GM12878 (cell line): ENCODE data around the gene C1QTNF5. TPM values are rescaled to one million over a fixed set of nuclear protein-coding genes. Genes with fewer than 3 reads are reported as not detected.

ENCODE experiments used
- ATAC-seq: fragments of 200-7000 bp; cut with Tn5 transposase; 3 replicates; pipeline ENCODE4 v1.9.1; 2020; ENCODE audit warnings: mild to moderate bottlenecking, moderate library complexity
- BruUV-seq: library from RNA; stranded (reverse); fragments of 400-500 nt; replicated peaks from 2 replicates; lab custom pipeline; 2021; lab: Mats Ljungman, UMichigan
- CTCF ChIA-PET: fragments of 300-600 bp; sonication (Branson Sonifier 250); formaldehyde crosslinking; extraction: SDS; loops from one replicate; lab custom pipeline; 2021; ENCODE audit warnings: inconsistent platforms; lab: Yijun Ruan, JAX
- POLR2A ChIA-PET: fragments of 350-600 bp; formaldehyde crosslinking; extraction: SDS; loops from one replicate; lab custom pipeline; 2021; ENCODE audit warnings: inconsistent platforms; lab: Charles Lee
- RAD21 ChIA-PET: fragments of 300-600 bp; sonication (Branson Sonifier 250); formaldehyde crosslinking; loops from one replicate; lab custom pipeline; 2023; ENCODE audit warnings: antibody characterized with exemption; ENCODE audit not compliant: unreplicated experiment; lab: Charles Lee
- SMC1A ChIA-PET: fragments of 300-600 bp; sonication (Branson Sonifier 250); formaldehyde crosslinking; loops from one replicate; lab custom pipeline; 2023; ENCODE audit not compliant: unreplicated experiment, uncharacterized antibody; lab: Charles Lee
- DNase-seq: peaks from one replicate; pipeline ENCODE4 v3.0.0-alpha.2; 2011; ENCODE audit warnings: low read depth, low spot score
- FAIRE-seq: peaks from 3 replicates; lab custom pipeline; 2011; peaks lifted over from hg19 to GRCh38; lab: Jason Lieb, UNC
- H2AFZ ChIP-seq: 2 replicates; pipeline ENCODE4 v1.6.0; 2011; ENCODE audit warnings: low read depth, low read length, control low read depth; ENCODE audit not compliant: control insufficient read depth
- H3K27ac ChIP-seq: 2 replicates; pipeline ENCODE4 v1.5.1; 2011; ENCODE audit warnings: control low read depth; ENCODE audit not compliant: control insufficient read depth, insufficient read depth
- H3K27me3 ChIP-seq, 2 experiments: replicated peaks in 1 of 2; 2 replicates each; pipeline versions ENCODE4 v1.6.0 to v1.6.1; 2011; ENCODE audit warnings: low read length in 1 of 2; ENCODE audit not compliant: control insufficient read depth in 2 of 2, insufficient read depth in 2 of 2
- H3K36me3 ChIP-seq, 2 experiments: 2 replicates each; pipeline ENCODE4 v1.5.1; 2011; ENCODE audit warnings: low read length in 1 of 2; ENCODE audit not compliant: control insufficient read depth in 2 of 2, insufficient read depth in 2 of 2
- H3K4me1 ChIP-seq: 2 replicates; pipeline ENCODE4 v1.6.1; 2011; ENCODE audit warnings: mild to moderate bottlenecking, low read length, moderate library complexity, mixed read lengths; ENCODE audit not compliant: control insufficient read depth, insufficient read depth
- H3K4me2 ChIP-seq: 2 replicates; pipeline ENCODE4 v1.6.0; 2011; ENCODE audit warnings: control low read depth; ENCODE audit not compliant: control insufficient read depth, insufficient read depth
- H3K4me3 ChIP-seq: fragments of 200-600 bp; sonication (generic); 2 replicates; pipeline ENCODE4 v1.5.1; 2016
- H3K79me2 ChIP-seq: 2 replicates; pipeline ENCODE4 v1.6.0; 2011; ENCODE audit warnings: low read length; ENCODE audit not compliant: control insufficient read depth, insufficient read depth
- H3K9ac ChIP-seq: 2 replicates; pipeline ENCODE4 v1.8.0; 2011; ENCODE audit warnings: low read length, control low read depth, mixed read lengths; ENCODE audit not compliant: control insufficient read depth, insufficient read depth
- H3K9me3 ChIP-seq: replicated peaks from 3 replicates; pipeline ENCODE4 v1.5.1; 2011; ENCODE audit warnings: mild to moderate bottlenecking, low read length; ENCODE audit not compliant: control insufficient read depth, insufficient read depth
- H4K20me1 ChIP-seq: 2 replicates; pipeline ENCODE4 v1.6.0; 2011; ENCODE audit not compliant: control insufficient read depth, insufficient read depth
- CHD1 ChIP-seq: IDR thresholded peaks from 2 replicates; pipeline ENCODE4 v1.6.1; 2012; ENCODE audit warnings: low read depth, low read length, improper control_type of control experiment
- EZH2 ChIP-seq: IDR thresholded peaks from 2 replicates; pipeline ENCODE4 v1.6.1; 2012; ENCODE audit warnings: low read depth, mild to moderate bottlenecking, control low read depth, inconsistent platforms, low read length, borderline replicate concordance; ENCODE audit not compliant: control insufficient read depth
- GATAD2B ChIP-seq: fragments of 450-650 bp; conservative IDR thresholded peaks from 2 replicates; pipeline ENCODE4 v1.6.1; 2017; ENCODE audit warnings: low read depth, mild to moderate bottlenecking, moderate library complexity
- HCFC1 ChIP-seq: fragments of 150-350 bp; IDR thresholded peaks from 2 replicates; pipeline ENCODE4 v1.6.1; 2014; ENCODE audit warnings: low read length
- NRF1 ChIP-seq: conservative IDR thresholded peaks from 2 replicates; pipeline ENCODE4 v1.6.1; 2011; ENCODE audit warnings: mild to moderate bottlenecking, low read depth, low read length, improper control_type of control experiment
- SP1 ChIP-seq: IDR thresholded peaks from one replicate; pipeline ENCODE4 v1.6.1; 2011; ENCODE audit warnings: low read depth, low read length
- SREBF2 ChIP-seq: IDR thresholded peaks from 2 replicates; pipeline ENCODE4 v1.6.1; 2012; ENCODE audit warnings: mild to moderate bottlenecking, low read length
- STAT1 ChIP-seq: fragments of 450-650 bp; conservative IDR thresholded peaks from 2 replicates; pipeline ENCODE4 v1.6.1; 2014; ENCODE audit warnings: antibody characterized with exemption, mild to moderate bottlenecking
- TARDBP ChIP-seq: IDR thresholded peaks from 2 replicates; pipeline ENCODE4 v1.6.1; 2016; ENCODE audit warnings: borderline replicate concordance
- WGBS: methylation state at CpG from one replicate; pipeline ENCODE4 v1.1.6; 2016; ENCODE audit warnings: low lambda C conversion rate; ENCODE audit not compliant: insufficient replicate concordance, insufficient coverage; ENCODE audit errors: missing lambda C conversion rate; 5-methylcytosine and 5-hydroxymethylcytosine counted together
- in situ Hi-C: fragments of 300-500 bp; cut with MboI; formaldehyde crosslinking; loops from 9 replicates; pipeline ENCODE4 v1.14.3; 2018; ENCODE audit warnings: mixed read lengths
- intact Hi-C: fragments of 100-400 bp; cut with micrococcal nuclease; formaldehyde crosslinking; loops from one replicate; pipeline ENCODE4 v1.14.2; 2022; ENCODE audit not compliant: unreplicated experiment
- polyA plus RNA-seq, 11 experiments: library from polyadenylated mRNA; depleted of rRNA in 4 of 11; unstranded in 6 of 11; stranded (reverse) in 5 of 11; fragments of >200 nt; fragmentation: Nextera tagmentation in 4 of 11; fragmentation: Illumina TruSeq in 1 of 11; extraction: Ambion mirVana in 4 of 11; extraction: Trizol in 1 of 11; gene quantifications; 1 replicate in 1 of 11; 2 replicates in 10 of 11; pipeline versions ENCODE4 v1.2.1 to v1.2.3, GENCODE V29; 2011 to 2016; ENCODE audit warnings: inconsistent platforms in 2 of 11, missing spikeins in 2 of 11, low read depth in 1 of 11
- total RNA-seq, 4 experiments: library from RNA; depleted of rRNA in 3 of 4; stranded (reverse); fragments of >200 nt in 3 of 4; fragmentation: Illumina TruSeq in 1 of 4; extraction: Trizol in 1 of 4; gene quantifications; 2 replicates each; pipeline versions ENCODE4 v1.2.1 to v1.2.3, GENCODE V29; 2013 to 2021
- TF ChIP-seq, protein P1 (sequence below): IDR thresholded peaks from 2 replicates; pipeline ENCODE4 v1.6.1; 2012; ENCODE audit warnings: low read depth, low read length, improper control_type of control experiment
- TF ChIP-seq, protein P2 (sequence below): fragments of 450-650 bp; IDR thresholded peaks from 2 replicates; pipeline ENCODE4 v1.6.1; 2017; ENCODE audit warnings: mild to moderate bottlenecking
- TF ChIP-seq, protein P3 (sequence below): IDR thresholded peaks from 2 replicates; pipeline ENCODE4 v1.6.1; 2011; ENCODE audit warnings: mild to moderate bottlenecking, low read depth, low read length, moderate library complexity; ENCODE audit not compliant: insufficient replicate concordance

Gene C1QTNF5
- total and polyA plus RNA-seq, 10 of the 15 experiments (the other 5 are each of a cell fraction or from before 2014, with no cell fraction given) = not detected

- ChIA-PET POLR2A (no interaction called here), SMC1A (no interaction called here), CTCF (interaction anchor here (1.1 to 1.7 kb wide), 2 partner anchors 9 to 11 kb away, joined by 3 to 7 read pairs; no protein-coding TSS in a partner anchor), RAD21 (no interaction called here)
- H3K27me3 ChIP-seq = no peaks in the 10 kb centered on the region
- intact Hi-C loops = no loop called here
- ATAC-seq = no peak
- peaks cover 10 to 37% of the 10 kb centered on the region in 2 experiments for H3K36me3 ChIP-seq
- H3K4me2 ChIP-seq = no peak overlapping the region
- H3K4me3 ChIP-seq = no peak overlapping the region
- no peaks in the 10 kb centered on the region for H4K20me1 ChIP-seq
- no peak for DNase-seq
- WGBS = 100% methylated on average over 2 of the region's 2 CpGs
- H3K27ac ChIP-seq = no peak overlapping the region
- no peak for FAIRE-seq
- no TSS peak for BruUV-seq
- H3K79me2 ChIP-seq = no peaks in the 10 kb centered on the region
- no peak overlapping the region for H2AFZ ChIP-seq
- no peaks in the 10 kb centered on the region for H3K9me3 ChIP-seq
- in situ Hi-C loops = no loop called here
- no peaks in the 10 kb centered on the region for H3K4me1 ChIP-seq
- H3K9ac ChIP-seq = no peak overlapping the region
- TF ChIP-seq, protein P1, sequence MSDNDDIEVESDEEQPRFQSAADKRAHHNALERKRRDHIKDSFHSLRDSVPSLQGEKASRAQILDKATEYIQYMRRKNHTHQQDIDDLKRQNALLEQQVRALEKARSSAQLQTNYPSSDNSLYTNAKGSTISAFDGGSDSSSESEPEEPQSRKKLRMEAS = no peak
- TF ChIP-seq, protein P2, sequence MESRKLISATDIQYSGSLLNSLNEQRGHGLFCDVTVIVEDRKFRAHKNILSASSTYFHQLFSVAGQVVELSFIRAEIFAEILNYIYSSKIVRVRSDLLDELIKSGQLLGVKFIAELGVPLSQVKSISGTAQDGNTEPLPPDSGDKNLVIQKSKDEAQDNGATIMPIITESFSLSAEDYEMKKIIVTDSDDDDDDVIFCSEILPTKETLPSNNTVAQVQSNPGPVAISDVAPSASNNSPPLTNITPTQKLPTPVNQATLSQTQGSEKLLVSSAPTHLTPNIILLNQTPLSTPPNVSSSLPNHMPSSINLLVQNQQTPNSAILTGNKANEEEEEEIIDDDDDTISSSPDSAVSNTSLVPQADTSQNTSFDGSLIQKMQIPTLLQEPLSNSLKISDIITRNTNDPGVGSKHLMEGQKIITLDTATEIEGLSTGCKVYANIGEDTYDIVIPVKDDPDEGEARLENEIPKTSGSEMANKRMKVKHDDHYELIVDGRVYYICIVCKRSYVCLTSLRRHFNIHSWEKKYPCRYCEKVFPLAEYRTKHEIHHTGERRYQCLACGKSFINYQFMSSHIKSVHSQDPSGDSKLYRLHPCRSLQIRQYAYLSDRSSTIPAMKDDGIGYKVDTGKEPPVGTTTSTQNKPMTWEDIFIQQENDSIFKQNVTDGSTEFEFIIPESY = no peak
- TF ChIP-seq CHD1 (no peak), NRF1 (no peak), HCFC1 (no peak), TARDBP (no peak), GATAD2B (no peak), EZH2 (no peak), STAT1 (no peak), SREBF2 (no peak), SP1 (no peak)
- TF ChIP-seq, protein P3, sequence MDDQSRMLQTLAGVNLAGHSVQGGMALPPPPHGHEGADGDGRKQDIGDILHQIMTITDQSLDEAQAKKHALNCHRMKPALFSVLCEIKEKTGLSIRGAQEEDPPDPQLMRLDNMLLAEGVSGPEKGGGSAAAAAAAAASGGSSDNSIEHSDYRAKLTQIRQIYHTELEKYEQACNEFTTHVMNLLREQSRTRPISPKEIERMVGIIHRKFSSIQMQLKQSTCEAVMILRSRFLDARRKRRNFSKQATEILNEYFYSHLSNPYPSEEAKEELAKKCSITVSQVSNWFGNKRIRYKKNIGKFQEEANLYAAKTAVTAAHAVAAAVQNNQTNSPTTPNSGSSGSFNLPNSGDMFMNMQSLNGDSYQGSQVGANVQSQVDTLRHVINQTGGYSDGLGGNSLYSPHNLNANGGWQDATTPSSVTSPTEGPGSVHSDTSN = no peak
Observed at GRCh38 chr11:119298726-119299125, 42.0 kb downstream of the C1QTNF5 start.
